HepG2 (cell line): ENCODE results near the gene ATG13. TPM values are rescaled to one million over a fixed set of nuclear protein-coding genes. Genes with fewer than 3 reads are reported as not detected.

Experiments
- CCAR2 ChIP-seq: fragments of 200-400 bp; formaldehyde crosslinking; optimal IDR thresholded peaks from 2 replicates; pipeline ENCODE3; 2018; ENCODE audit warnings: low read depth, mild to moderate bottlenecking, low read length, moderate library complexity
- HNRNPH1 ChIP-seq: fragments of 200-400 bp; formaldehyde crosslinking; optimal IDR thresholded peaks from 2 replicates; pipeline ENCODE3; 2017; ENCODE audit warnings: mild to moderate bottlenecking, low read depth, low read length
- JUND ChIP-seq: sonication (generic); formaldehyde crosslinking; IDR thresholded peaks from 2 replicates; pipeline ENCODE4 v1.8.0; 2022; ENCODE audit warnings: mild to moderate bottlenecking, missing genetic modification reagents
- KLF9 ChIP-seq: IDR thresholded peaks from 2 replicates; pipeline ENCODE4 v1.6.1; 2016; ENCODE audit warnings: low read depth
- MTA3 ChIP-seq: sonication (generic); formaldehyde crosslinking; IDR thresholded peaks from 2 replicates; pipeline ENCODE4 v1.4.0; 2020; ENCODE audit warnings: missing genetic modification reagents
- MTF2 ChIP-seq: sonication (generic); formaldehyde crosslinking; IDR thresholded peaks from 2 replicates; pipeline ENCODE4 v1.5.0; 2020; ENCODE audit warnings: missing genetic modification reagents, borderline replicate concordance
- PLRG1 ChIP-seq: fragments of 450-650 bp; conservative IDR thresholded peaks from 2 replicates; pipeline ENCODE4 v1.6.1; 2016
- RFX5 ChIP-seq: IDR thresholded peaks from 2 replicates; pipeline ENCODE4 v1.6.1; 2011; ENCODE audit warnings: low read depth, low read length, improper control_type of control experiment
- SALL2 ChIP-seq: sonication (generic); formaldehyde crosslinking; IDR thresholded peaks from 2 replicates; pipeline ENCODE4 v1.8.1; 2023; ENCODE audit warnings: mild to moderate bottlenecking, missing genetic modification reagents, inconsistent platforms
- SMYD3 ChIP-seq: sonication (generic); formaldehyde crosslinking; IDR thresholded peaks from 2 replicates; pipeline ENCODE4 v1.8.1; 2023; ENCODE audit warnings: mild to moderate bottlenecking, missing genetic modification reagents
- SP5 ChIP-seq: IDR thresholded peaks from 2 replicates; pipeline ENCODE4 v1.6.1; 2016; ENCODE audit warnings: low read depth, borderline replicate concordance
- TAF1 ChIP-seq: sonication (generic); formaldehyde crosslinking; IDR thresholded peaks from 2 replicates; pipeline ENCODE4 v1.4.0; 2020; ENCODE audit warnings: missing genetic modification reagents
- TMF1 ChIP-seq: sonication (generic); formaldehyde crosslinking; IDR thresholded peaks from 2 replicates; pipeline ENCODE4 v1.8.1; 2022; ENCODE audit warnings: low read depth, missing genetic modification reagents
- ZBTB7B ChIP-seq: sonication (generic); formaldehyde crosslinking; IDR thresholded peaks from 2 replicates; pipeline ENCODE4 v1.4.0; 2020; ENCODE audit warnings: missing genetic modification reagents
- ZBTB8A ChIP-seq: sonication (generic); formaldehyde crosslinking; IDR thresholded peaks from 2 replicates; pipeline ENCODE4 v1.4.0; 2020; ENCODE audit warnings: mild to moderate bottlenecking, low read depth, missing genetic modification reagents, borderline replicate concordance
- ZFX ChIP-seq: sonication (generic); formaldehyde crosslinking; IDR thresholded peaks from 2 replicates; pipeline ENCODE4 v1.4.0; 2020; ENCODE audit warnings: mild to moderate bottlenecking, low read depth, missing genetic modification reagents, moderate library complexity
- ZNF234 ChIP-seq: sonication (generic); formaldehyde crosslinking; conservative IDR thresholded peaks from 2 replicates; pipeline ENCODE4 v1.5.1; 2020; ENCODE audit warnings: mild to moderate bottlenecking, missing genetic modification reagents
- ZNF564 ChIP-seq: sonication (generic); formaldehyde crosslinking; IDR thresholded peaks from 2 replicates; pipeline ENCODE4 v1.8.1; 2023; ENCODE audit warnings: mild to moderate bottlenecking, missing genetic modification reagents
- polyA plus RNA-seq, 8 experiments: library from polyadenylated mRNA; depleted of rRNA in 3 of 8; stranded (reverse) in 7 of 8; unstranded in 1 of 8; fragments of >200 nt; fragmentation: Illumina TruSeq in 4 of 8; extraction: Trizol in 4 of 8; gene quantifications; 2 replicates each; pipeline versions ENCODE4 v1.2.1 to v1.2.3, GENCODE V29; 2011 to 2016; ENCODE audit warnings: low read depth in 4 of 8, missing spikeins in 1 of 8, mixed read lengths in 1 of 8; ENCODE audit not compliant: insufficient read depth in 1 of 8
- total RNA-seq, 5 experiments: library from RNA; depleted of rRNA; stranded (reverse); fragments of >200 nt; fragmentation: Illumina TruSeq; extraction: Trizol; gene quantifications; 2 replicates each; pipeline ENCODE4 v1.2.3, GENCODE V29; 2016; ENCODE audit warnings: low read depth in 1 of 5
- TF ChIP-seq, protein P1 (sequence below): sonication (generic); formaldehyde crosslinking; IDR thresholded peaks from 2 replicates; pipeline ENCODE4 v1.5.1; 2020; ENCODE audit warnings: mild to moderate bottlenecking, missing genetic modification reagents, borderline replicate concordance
- TF ChIP-seq, protein P2 (sequence below): sonication (generic); formaldehyde crosslinking; IDR thresholded peaks from 2 replicates; pipeline ENCODE4 v1.4.0; 2020; ENCODE audit warnings: missing genetic modification reagents, mild to moderate bottlenecking, borderline replicate concordance
- TF ChIP-seq, protein P3 (sequence below): sonication (generic); formaldehyde crosslinking; conservative IDR thresholded peaks from 2 replicates; pipeline ENCODE4 v1.5.0; 2020; ENCODE audit warnings: missing genetic modification reagents
- TF ChIP-seq, protein P4 (sequence below): sonication (generic); formaldehyde crosslinking; IDR thresholded peaks from 2 replicates; pipeline ENCODE4 v1.4.0; 2020; ENCODE audit warnings: missing genetic modification reagents
- TF ChIP-seq, protein P5 (sequence below): sonication (generic); formaldehyde crosslinking; IDR thresholded peaks from 2 replicates; pipeline ENCODE4 v1.8.1; 2023; ENCODE audit warnings: mild to moderate bottlenecking, missing genetic modification reagents, borderline replicate concordance
- TF ChIP-seq, protein P6 (sequence below): sonication (generic); formaldehyde crosslinking; IDR thresholded peaks from 2 replicates; pipeline ENCODE4 v1.8.1; 2023; ENCODE audit warnings: missing genetic modification reagents, mild to moderate bottlenecking, borderline replicate concordance

The ATG13 gene
- total and polyA plus RNA-seq, 2 of the 13 experiments (the other 11 are each of a cell fraction or from before 2014, with no cell fraction given) = 55.0 to 77.3 TPM

DNA sequence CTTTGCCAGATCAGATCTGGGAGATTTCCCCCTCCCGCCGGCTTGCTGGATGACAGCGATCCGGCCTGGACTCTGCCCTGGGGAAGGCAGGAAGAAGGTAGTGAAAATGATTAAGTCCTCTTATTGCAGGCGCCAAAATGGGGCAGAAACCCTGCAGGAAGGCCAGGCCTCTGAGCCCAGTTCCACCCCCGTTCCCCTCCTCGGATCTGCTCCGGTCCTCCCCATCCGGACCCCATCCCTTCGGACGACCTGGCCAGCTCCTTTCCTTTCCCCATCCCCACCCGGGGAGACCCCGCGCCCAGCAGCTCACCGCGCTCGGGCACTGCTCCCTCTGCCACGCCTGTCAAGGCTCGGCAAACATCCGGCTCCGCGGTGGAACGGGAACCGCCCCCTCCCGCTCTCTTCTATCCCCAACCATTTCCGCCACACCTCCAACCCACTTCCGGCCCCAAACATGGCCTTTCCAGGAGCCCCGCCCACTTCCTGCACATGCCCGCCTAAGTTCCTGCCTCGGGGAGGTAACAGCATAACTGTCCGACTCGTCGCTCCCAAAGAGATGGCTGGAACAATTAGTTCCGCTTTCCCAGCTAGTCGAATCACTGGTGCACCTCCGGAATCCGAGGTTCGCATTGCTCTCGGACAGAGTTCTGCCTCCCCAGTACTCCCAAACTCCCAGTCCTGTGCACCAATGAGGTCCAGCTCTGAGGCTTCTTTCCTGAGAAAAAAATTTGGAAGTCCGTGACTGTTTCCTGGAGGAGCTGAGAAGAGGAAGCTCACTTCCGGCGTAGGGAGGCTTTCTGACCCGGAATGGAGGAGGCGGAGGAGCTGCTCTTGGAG lies 83.1 kb downstream of the ATG13 start, which contains the start of the genes ARHGAP1 and ZNF408 (continued):
- no peak for TF ChIP-seq ZBTB8A (CRISPR knock-in tag)
- peak; percentile 53 for TF ChIP-seq SMYD3 (CRISPR knock-in tag)
- TF ChIP-seq RFX5 = no peak
- TF ChIP-seq JUND (CRISPR knock-in tag) = no peak
- no peak for TF ChIP-seq MTF2 (CRISPR knock-in tag)
- TF ChIP-seq, protein P1, sequence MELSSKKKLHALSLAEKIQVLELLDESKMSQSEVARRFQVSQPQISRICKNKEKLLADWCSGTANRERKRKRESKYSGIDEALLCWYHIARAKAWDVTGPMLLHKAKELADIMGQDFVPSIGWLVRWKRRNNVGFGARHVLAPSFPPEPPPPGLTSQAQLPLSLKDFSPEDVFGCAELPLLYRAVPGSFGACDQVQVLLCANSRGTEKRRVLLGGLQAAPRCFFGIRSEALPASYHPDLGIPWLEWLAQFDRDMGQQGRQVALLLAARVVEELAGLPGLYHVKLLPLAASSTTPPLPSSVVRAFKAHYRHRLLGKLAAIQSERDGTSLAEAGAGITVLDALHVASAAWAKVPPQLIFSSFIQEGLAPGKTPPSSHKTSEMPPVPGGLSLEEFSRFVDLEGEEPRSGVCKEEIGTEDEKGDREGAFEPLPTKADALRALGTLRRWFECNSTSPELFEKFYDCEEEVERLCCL (CRISPR knock-in tag) = peak; percentile 78; the same call in 1 of the 2 replicates
- peak; percentile 81 for TF ChIP-seq SP5 (CRISPR knock-in tag)
- TF ChIP-seq SALL2 (CRISPR knock-in tag) = 0 out of 2 replicates have a peak, but pooled peaks have one; percentile 18
- TF ChIP-seq TMF1 (CRISPR knock-in tag) = peak; percentile 75; the same call in 1 of the 2 replicates
- TF ChIP-seq ZFX (CRISPR knock-in tag) = peak; percentile 82
- TF ChIP-seq, protein P2, sequence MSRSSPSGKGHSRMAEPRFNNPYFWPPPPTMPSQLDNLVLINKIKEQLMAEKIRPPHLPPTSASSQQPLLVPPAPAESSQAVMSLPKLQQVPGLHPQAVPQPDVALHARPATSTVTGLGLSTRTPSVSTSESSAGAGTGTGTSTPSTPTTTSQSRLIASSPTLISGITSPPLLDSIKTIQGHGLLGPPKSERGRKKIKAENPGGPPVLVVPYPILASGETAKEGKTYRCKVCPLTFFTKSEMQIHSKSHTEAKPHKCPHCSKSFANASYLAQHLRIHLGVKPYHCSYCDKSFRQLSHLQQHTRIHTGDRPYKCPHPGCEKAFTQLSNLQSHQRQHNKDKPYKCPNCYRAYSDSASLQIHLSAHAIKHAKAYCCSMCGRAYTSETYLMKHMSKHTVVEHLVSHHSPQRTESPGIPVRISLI = peak; percentile 9; the same call in 1 of the 2 replicates
- no peak for TF ChIP-seq ZNF564 (CRISPR knock-in tag)
- TF ChIP-seq, protein P3, sequence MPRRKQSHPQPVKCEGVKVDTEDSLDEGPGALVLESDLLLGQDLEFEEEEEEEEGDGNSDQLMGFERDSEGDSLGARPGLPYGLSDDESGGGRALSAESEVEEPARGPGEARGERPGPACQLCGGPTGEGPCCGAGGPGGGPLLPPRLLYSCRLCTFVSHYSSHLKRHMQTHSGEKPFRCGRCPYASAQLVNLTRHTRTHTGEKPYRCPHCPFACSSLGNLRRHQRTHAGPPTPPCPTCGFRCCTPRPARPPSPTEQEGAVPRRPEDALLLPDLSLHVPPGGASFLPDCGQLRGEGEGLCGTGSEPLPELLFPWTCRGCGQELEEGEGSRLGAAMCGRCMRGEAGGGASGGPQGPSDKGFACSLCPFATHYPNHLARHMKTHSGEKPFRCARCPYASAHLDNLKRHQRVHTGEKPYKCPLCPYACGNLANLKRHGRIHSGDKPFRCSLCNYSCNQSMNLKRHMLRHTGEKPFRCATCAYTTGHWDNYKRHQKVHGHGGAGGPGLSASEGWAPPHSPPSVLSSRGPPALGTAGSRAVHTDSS = no peak
- TF ChIP-seq, protein P4, sequence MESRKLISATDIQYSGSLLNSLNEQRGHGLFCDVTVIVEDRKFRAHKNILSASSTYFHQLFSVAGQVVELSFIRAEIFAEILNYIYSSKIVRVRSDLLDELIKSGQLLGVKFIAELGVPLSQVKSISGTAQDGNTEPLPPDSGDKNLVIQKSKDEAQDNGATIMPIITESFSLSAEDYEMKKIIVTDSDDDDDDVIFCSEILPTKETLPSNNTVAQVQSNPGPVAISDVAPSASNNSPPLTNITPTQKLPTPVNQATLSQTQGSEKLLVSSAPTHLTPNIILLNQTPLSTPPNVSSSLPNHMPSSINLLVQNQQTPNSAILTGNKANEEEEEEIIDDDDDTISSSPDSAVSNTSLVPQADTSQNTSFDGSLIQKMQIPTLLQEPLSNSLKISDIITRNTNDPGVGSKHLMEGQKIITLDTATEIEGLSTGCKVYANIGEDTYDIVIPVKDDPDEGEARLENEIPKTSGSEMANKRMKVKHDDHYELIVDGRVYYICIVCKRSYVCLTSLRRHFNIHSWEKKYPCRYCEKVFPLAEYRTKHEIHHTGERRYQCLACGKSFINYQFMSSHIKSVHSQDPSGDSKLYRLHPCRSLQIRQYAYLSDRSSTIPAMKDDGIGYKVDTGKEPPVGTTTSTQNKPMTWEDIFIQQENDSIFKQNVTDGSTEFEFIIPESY (CRISPR knock-in tag) = 0 out of 2 replicates have a peak, but pooled peaks have one; percentile 32
- peak; percentile 73; the same call in 1 of the 2 replicates for TF ChIP-seq KLF9 (CRISPR knock-in tag)
- no peak for TF ChIP-seq PLRG1
- no peak for TF ChIP-seq ZNF234 (CRISPR knock-in tag)
- no peak for TF ChIP-seq MTA3 (CRISPR knock-in tag)
- peak; percentile 71 for TF ChIP-seq HNRNPH1
- TF ChIP-seq ZBTB7B (CRISPR knock-in tag) = peak; percentile 59; the same call in 1 of the 2 replicates
- TF ChIP-seq CCAR2 = peak; percentile 79
- TF ChIP-seq, protein P5, sequence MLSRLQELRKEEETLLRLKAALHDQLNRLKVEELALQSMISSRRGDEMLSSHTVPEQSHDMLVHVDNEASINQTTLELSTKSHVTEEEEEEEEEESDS = no peak
- TF ChIP-seq, protein P6, sequence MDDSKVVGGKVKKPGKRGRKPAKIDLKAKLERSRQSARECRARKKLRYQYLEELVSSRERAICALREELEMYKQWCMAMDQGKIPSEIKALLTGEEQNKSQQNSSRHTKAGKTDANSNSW (CRISPR knock-in tag) = no peak
- TF ChIP-seq TAF1 (CRISPR knock-in tag) = peak; percentile 85
